Measurements from ENCODE around the gene SRF.

Gene SRF

GRCh38 chr6:43219119-43219518 is 48.0 kb downstream of the SRF start:
- no peak for DNase-seq

GRCh38 chr6:43219814-43220213 is 48.7 kb downstream of the SRF start:
- no peak for DNase-seq

- no peak for DNase-seq
Measured at GRCh38 chr6:43220439-43220951, 49.4 kb downstream of the SRF start.

GRCh38 chr6:43221046-43221972 is 50.2 kb downstream of the SRF start:
- DNase-seq = no peak

- DNase-seq = no peak
Measured at GRCh38 chr6:43222418-43223059, 51.5 kb downstream of the SRF start.

- no peak for DNase-seq
Measured at GRCh38 chr6:43223175-43223574, 52.1 kb downstream of the SRF start.

GRCh38 chr6:43226192-43226851 is 55.3 kb downstream of the SRF start:
- DNase-seq = no peak

GRCh38 chr6:43228951-43229802 is 58.1 kb downstream of the SRF start, which contains the start of gene DNPH1:
DNPH1 (minus strand) TSS chr6:43229481; CDS start chr6:43229456, 25 bp downstream.
- DNase-seq = peak; percentile 85

GRCh38 chr6:43229803-43230620 is 58.9 kb downstream of the SRF start:
- no peak for DNase-seq

- no peak for DNase-seq
Measured at GRCh38 chr6:43231053-43231452, 60.0 kb downstream of the SRF start.

All from femur (tissue), 1 donor.